Activated T-cell treated with anti-CD3 and anti-CD28 coated beads, Interleukin-2, amount 50 U/mL, for 1 hour (primary cell): ENCODE measurements around the gene KCNJ6.

Source experiments
- DNase-seq: peaks from one replicate; pipeline ENCODE4 v3.0.0-alpha.2; 2020

Gene KCNJ6

DNA sequence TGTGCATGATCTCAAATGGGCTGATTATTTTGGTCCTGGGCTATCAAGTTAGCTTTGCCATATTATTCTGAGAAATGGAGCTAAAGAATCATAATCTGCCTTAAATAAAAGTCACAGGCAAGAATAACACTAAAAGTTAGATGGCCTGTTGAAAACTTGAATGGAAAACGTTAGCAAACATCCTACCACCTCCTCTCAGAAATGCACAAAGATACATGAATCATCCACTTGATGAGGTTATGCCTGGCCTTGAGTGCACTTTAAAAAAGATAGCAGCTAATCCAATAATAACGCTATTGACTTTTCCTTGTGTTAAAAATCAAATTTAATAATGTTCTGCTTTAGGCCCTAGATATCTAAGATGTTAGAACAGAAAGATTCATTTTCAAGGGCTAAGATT is 108.0 kb downstream of the KCNJ6 start:
- no peak for DNase-seq

DNA sequence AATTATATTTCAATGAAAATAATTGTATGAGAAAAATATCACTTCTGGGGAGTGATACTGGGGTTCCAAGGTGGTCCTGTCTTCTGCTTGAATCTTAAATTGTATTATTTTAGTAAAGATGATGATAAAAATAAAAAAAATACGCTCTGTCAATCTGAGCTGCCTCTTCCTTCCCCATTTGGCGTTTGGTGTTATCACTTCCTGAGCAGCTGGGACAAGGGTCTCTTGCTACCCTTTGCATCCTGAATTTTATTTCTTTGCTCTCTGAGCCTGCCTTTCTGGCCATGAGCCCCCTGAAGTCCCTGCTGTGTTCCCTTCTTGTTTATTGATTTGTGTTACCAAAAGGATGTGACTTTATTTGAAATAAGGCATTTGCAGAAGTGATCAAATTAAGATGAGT is 111.0 kb downstream of the KCNJ6 start:
- no peak for DNase-seq

DNA sequence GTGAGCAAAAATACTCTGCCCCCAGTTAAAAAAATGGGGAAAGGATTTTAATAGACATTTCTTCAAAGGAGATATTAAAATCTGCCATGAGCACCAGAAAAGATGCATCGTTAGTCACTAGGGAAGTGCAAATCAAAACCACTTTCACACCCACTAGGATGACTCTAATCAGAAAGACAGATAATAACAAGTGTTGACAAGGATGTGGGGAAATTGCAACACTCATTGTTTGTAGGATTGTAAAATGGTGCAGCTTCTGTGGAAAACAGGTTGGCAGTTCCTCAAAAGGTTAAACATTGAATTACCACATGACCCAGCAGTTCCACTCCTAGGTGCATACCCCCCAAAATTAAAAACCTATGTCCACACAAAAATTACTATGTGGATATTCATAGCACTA is 112.3 kb downstream of the KCNJ6 start:
- no peak for DNase-seq

DNA sequence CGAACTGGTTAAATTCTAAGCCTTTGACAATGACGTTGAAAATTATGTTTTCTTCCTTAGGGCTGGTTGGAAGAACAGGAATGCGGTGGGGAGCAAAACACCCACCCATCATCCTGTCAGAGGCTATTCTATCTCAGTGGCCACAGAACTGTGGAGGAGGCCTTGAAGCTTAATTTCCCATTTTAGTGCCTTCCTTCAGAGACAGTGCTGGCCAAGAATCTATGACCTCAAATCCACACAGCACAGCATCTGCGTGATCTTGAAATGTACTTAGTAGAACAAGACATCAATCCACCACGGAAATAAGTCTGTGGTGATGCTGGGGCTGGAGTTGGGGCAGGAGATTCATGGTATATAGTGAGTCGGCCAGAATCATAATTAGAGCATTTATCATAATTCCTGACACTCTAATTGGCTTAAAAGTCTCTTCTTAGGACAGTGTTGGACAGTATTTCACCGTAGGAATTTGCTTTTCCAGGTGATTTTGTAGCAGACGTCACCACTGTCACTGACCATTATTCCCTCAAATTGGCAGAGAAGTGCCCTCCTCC is 113.1 kb downstream of the KCNJ6 start:
- DNase-seq: no peak

DNA sequence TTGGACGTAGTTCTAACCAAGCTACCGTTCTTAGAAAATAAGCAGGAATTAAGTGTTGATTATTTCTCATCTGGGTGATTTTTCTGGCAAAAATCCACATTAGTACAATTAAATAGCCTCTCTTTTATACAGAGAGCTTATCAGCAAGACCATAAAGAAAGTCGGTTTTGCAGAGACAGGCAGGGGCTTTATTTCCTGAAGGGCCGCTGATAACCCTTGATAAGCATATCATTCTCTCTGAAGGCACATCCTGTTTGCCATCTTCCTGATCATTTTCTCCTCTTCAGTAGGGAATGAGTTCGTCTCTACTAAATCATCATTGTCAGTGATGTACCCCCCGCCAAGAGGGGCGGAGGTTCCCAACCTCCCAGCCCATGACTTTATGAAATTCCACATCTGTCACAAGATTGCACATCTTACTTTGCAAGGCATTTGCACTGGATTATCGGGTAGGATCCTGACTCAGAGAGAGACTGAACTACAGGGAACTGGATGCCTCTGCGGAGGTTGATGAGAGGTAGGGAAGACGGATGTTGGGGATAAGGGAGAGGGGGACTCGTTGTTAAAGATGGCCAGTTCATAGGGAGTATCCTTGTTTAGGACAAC is 115.7 kb downstream of the KCNJ6 start:
- DNase-seq: no peak

DNA sequence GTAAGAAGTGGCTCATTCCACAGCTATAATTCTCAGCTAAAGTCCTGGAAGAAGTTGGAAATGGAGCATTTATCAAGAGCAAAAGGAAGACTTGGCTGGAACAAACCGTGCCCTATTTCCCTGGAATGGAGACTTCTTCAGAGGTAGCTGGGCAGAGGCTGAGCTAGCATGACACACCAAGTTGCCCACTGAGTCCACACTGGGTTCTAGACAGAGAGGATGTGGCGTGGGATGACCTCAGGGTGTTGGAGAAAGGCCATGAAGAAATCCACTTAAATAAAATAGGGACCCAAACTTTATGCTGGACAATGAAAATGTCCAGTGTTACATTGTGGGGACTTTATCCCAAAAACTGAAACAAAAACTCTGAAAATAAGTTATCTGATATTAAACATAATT is 116.2 kb downstream of the KCNJ6 start:
- no peak for DNase-seq

DNA sequence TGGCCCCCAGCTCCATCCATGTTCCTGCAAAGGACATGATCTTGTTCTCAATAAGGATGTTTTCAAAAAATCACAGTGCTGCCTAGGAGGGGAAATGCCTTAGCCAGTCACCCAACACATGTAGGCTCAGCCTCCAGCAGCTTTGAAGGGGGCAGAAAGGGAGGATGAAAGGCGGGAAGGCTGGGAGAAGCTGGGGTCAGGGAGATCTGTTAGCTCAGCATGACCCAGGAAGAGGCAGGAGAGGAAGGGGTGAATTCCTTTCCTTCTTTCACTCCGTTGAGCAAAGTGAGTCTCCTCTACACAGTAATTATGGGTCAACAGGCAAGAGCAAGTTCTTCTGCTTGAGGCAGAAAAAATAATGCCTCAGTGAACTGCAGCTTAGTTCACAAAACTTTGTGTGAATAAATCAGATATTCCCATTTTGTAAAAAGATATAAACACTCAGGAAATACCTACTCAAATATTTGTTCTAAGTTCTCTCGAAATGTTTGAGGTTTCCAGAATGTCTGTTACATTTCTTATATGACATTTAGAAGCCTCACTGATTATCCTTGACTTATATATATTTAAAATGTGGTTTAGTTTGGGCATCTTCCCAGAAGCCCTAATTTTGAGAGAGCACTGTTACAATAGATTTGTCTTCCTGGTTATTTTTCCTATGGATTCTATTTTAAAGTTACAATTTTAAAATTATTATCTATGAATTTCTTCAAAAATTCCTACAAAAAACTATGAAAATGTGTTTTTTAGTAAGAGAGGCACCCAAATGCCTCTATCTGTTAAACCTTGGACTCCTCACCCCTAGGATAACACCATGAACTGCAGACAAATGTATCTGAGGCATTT is 116.8 kb downstream of the KCNJ6 start:
- DNase-seq: no peak

DNA sequence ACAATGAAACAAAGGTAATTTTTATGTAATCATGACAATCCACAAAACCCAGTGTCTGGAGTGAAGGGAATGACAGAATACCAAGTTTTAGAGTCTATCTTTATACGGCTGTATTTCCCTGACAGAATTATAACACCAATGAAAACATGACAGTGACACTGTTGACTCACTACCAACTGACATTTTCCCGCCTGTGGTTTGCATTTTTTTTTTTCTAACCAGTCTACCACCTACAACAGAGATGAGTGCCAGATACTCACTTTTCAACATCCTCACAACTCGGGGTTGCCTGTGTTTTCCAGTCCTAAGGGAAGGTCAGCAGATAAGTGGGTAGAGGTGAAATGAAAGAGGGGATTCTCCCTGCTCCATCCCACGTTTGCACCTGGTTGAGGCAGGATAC is 118.9 kb downstream of the KCNJ6 start:
- DNase-seq: no peak

DNA sequence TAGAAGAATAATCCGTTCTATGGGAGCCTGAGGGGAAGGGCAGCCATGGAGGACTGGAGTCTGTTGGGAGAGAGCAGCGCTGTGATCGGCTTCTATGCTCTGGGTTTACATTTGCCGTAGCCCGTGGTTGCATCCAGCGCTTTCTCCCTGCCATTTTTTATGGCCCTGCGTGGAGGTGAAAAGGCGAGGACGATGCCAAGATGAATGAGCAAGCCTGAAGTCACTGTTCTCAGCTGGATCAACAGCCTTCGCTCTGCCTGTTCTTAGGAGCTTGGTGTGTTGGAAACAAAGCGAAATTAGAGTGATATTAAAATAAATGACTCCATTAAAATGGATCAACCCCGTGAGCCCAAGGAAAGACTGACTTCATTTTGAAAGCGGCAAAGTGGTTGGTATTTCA is 120.2 kb downstream of the KCNJ6 start:
- no peak for DNase-seq

DNA sequence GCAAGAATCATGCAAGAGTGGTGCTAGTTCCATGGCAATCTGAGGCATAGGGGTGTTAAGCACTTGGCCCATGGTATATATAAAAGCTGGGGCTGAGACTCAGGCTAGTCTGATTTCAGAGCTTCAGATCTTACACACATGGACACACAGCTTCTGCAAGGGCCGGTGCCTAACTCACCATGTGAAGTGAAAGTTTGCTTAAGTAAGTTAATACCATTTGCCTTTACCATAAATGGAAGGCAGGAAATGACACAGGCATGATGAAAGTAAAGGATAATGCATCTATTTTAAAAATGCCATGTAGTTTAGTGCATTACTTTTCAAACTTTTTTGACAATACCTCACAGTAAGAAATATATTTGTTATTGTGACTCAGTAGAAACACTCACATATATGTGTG is 122.6 kb downstream of the KCNJ6 start:
- no peak for DNase-seq

DNA sequence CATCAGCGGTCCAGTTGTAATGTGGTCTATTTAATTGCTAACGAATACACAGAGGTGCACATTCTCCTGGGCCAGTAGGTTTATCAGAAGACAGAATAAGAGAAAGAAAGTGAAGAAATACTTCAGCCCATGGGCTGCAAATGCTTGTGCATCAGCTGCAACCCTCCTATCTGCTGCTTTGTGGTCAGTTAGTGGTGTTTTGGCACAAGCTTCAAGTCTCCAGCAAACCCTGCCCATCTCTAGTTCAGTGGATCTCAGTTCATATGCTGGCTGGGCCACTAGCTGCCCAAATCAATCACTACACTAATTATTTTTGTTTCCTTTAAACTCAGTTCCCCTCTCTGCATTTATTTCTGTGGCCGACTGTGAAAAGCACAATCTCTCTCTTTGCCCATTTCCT is 124.2 kb downstream of the KCNJ6 start:
- no peak for DNase-seq

DNA sequence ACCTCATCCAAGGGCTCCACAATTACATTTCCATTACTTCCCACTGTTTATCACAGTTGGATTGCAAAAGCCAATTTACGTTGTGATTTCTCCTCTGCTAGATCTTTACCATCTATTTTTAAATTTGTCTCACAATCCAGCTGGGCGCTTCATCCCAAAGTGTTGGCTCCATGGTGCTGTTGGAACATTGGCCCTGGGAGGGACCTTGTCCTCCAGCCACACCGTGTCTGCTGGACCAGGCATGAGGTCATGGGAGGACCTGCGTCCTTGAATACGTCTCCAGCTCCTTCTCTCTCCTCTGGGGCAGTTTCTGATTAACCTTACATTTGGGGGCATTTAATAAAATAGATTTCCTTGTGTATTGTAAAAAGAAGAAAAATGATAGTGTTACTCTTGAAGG is 125.4 kb downstream of the KCNJ6 start:
- no peak for DNase-seq

DNA sequence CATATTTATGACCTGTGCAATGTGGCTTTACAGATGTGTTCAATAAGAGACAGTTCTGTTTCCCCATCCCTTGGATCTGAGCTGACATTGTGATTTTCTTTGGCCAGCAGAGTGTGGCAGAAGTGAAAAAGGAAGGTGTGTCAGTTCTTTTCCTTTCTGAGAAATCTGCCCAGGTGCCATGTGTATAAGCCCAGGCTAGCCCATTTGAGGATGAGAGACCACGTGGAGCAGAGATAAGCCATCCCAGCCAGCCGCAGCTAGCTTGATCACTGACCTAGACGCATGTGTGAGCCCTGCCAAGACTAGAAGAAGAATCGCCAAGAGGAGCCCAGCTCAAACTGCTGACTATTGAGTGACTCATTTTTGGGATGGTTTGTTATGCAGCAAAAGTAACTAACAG is 127.8 kb downstream of the KCNJ6 start:
- DNase-seq: no peak

DNA sequence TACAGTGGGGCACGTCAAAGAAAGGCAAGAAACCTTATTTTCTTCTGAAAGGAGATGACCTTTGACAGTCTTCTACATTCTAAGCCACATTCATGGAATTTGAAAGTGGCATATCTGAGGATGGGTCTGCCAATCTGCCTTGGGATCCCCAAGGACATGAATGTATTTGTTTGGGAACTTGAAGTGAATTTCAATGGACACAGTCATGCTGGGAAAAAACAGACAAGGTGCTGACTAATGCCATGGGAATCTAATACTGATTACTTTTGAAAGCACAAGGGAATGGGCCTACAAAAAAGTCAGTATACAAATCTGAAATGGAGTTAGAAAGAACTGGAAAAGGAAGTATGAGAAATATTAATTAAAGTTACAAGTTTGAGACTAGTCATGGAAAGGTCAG is 128.8 kb downstream of the KCNJ6 start:
- no peak for DNase-seq

DNA sequence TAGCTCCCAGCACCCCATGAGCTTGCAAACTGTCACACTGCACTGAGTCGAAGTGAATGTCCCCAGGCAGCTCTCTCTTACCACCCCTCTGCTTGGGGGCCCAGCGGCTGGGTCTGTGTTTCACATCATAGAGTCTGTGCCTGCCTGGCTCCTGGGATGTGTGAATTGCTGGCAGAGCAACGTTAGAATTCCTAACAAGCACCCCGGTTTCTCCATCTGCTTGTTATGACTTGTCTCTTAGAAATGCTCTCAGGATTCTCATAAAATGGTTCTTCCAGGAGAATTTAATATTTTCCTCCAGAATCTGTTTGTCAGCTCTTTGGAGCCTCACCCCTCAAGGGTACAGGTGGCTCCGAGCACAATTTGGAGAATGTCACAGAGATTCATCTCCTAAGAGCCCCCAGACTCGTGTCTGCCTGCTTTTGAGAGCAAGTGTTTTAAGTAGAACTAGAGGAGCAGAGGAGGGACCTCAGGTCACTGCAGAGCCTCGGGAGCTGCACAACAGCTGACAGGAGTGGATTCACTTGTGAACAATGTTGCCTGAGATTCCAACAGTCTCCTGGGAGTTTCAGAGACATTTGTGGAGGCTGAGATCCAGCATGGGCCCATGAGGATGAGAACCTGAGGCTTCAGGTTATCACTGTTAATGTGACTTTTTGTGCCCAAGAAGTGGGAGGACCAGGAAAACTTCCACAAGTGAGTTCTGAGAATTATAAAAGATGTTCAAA is 131.5 kb downstream of the KCNJ6 start:
- DNase-seq: no peak

DNA sequence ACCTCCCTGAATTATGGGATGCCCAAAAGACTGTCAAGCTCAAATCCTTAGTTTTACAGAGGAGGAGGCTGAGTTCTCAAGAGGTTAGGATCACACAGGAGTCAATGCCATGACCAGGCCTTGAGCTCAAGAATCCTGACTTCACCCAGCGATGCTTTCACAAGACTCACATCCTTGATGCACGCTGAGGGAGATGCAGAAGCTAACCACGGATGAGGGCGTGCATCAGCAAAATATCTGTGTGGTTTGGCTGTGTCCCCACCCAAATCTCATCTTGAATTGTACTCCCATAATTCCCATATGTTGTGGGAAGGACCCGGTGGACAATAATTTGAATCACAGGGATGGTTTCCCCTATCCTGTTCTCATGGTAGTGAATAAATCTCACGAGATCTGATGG is 133.2 kb downstream of the KCNJ6 start:
- DNase-seq: no peak

DNA sequence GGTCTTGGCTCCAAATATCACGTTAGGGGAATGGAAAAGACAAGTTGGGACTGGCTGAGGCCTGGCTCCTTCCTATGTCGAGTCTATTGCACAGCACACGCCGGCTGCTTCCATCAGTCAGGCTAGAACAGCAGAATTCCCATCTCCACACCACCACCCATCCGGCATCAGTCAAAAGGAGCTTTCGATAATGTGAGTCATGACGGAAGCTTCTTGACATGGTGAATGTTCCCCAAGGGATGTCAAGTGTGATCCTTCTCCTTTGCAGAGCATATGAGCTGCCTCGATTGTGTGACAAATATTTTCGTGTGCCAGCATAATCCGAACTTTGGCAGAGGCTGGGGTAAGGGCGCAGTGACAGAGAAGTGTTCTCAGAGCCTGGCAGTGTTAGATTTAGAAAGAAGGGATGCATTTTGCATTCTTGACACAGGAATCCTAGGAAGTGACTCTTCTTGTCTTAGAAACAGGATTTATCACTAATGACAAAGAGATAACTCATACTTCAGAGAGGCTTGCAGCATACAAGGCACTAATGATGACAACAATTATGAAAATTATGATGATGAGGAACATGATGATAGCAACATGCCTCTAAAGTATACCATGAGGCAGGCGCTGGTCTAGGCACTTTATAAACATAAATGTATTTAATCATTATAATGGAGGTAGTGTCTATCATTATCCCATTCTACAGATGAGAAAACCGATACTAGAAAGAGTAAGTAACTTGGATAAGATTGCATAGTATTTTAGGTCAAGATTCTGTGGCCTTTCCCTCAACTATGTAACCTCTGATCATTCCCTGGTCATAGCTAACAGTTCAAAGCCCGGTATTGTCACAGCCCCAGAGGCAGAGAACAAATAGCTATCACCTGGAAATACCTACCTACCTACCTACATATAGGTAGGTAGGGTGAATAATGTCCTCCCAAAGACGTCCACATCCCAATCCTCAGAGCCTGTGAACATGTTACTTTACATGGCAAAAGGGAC is 135.0 kb downstream of the KCNJ6 start:
- no peak for DNase-seq

DNA sequence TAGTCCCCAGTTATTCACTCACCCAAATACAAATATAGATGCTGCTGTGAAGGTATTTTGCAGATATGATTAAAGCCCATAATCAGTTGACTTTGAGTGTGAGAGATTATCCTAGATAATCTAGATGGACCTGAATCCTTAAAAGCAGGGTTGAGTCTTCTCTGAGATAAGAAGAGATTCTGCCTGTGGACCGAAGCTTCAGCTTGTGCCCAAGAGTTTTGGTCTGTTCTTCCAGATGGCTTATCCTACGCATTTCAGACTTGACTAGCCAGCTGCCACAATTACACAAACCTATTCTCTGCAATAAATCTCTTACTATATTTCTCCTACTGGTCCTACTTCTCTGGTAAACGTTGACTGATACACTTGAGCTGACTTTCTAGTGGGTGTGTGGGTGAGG is 145.1 kb downstream of the KCNJ6 start:
- DNase-seq: no peak

DNA sequence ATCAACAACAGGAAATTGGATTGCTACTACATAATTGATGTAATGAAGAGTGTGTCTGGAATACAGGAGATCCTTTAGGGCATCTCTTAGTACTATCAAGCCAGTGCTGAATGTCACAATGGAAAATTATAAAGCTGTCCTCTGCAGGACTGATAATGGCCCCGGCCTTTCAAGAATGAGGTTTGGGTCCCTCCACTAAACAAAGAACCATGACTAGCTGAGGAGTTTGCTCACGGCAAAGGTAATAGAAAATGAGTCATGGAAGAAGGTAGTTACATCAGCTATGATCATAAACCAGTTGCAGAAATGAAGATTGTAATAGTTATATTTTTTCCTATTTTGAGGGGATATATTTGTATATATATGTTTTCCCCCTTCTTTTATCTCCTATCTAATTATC is 145.8 kb downstream of the KCNJ6 start:
- no peak for DNase-seq

DNA sequence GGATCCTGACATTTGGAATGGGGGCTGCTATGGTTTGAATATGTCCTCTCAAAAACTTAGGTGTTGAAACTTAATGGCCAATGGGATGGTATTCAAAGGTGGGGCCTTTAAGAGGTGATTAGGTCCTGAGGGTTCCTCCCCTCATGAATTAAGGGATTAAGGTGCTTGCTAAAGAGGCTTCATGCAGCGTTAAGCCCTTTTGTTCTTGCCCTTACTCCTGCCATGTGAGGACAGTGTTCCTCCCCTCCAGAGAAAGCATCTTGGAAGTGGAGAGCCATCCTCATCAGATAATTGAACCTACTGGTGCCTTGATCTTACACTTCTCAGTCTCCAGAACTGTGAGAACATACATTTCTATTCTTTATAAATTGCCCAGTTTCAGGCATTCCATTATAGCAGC is 146.6 kb downstream of the KCNJ6 start:
- DNase-seq: no peak

DNA sequence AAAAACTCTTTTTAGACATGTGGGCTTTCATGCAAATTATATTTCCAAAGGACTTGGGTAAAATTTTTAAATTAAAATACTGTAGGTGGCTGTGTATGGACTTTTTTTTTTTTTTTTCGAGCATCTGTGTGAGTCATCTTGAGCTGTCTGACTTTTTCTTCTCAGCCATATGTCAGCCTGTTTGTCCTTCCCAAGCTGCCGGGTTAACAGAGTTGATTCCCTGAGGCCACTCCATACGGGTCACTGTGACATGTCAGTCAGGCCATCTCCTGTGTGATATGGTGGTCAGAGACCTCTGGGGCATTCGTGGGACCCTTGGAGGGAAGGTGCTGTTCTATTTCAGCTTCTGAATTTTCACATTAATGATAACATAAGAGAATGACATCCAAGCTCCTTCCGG is 148.3 kb downstream of the KCNJ6 start:
- DNase-seq: no peak

DNA sequence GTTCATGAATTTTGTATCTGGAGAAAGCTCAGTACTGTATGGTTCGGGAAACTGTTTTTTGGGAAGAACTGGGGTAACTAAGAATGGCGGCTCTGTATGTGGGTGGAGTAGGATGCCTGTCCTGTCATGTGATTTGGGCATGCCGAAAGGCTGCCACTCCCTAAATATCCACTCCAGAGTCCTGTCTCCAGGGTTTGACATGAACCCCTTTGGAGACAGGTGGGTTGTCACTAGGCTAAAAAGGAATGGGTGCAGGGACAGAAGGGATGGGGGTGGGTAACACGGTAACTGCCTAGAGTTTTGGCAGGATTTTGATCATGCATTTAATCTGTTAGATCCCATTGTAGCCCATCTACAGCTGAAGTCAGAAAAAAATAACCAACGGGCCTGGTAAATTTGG is 150.1 kb downstream of the KCNJ6 start:
- no peak for DNase-seq
